Activated T-cell treated with anti-CD3 and anti-CD28 coated beads, Interleukin-2, amount 50 U/mL, for 72 hours (primary cell): ENCODE data around the gene RPEL1. TPM values are rescaled to one million over a fixed set of nuclear protein-coding genes. Genes with fewer than 3 reads are reported as not detected.

Experiments
- total RNA-seq, 2 donors: library from RNA; stranded (reverse); gene quantifications; one replicate each; pipeline ENCODE4 v1.2.3, GENCODE V29; 2022

RPEL1 gene
- total RNA-seq, 2 donors from 2014 or later = 0.12 TPM; not detected in 1

Other genes starting within 250 kb of the RPEL1 start
- gene NT5C2, start 52.6 kb upstream of the RPEL1 start, total RNA-seq = 100 to 1,000 TPM in 1 of 2 donors, 10 to 100 TPM in 1; 99.6 to 102 TPM
- gene INA, start 31.3 kb downstream of the RPEL1 start, total RNA-seq = under 1 TPM; 0.23 to 0.46 TPM
- 10 to 100 TPM; 14.5 to 15.2 TPM for gene PCGF6, start 105.3 kb downstream of the RPEL1 start, total RNA-seq
- 1 to 10 TPM; 8.6 to 9.5 TPM for gene TAF5, start 122.1 kb downstream of the RPEL1 start, total RNA-seq
- 100 to 1,000 TPM; 245 to 260 TPM for gene ATP5MK, start 150.6 kb downstream of the RPEL1 start, total RNA-seq
- 10 to 100 TPM; 41.2 to 54.0 TPM for gene PDCD11, start 150.7 kb downstream of the RPEL1 start, total RNA-seq
- 10 to 100 TPM; 11.6 to 18.8 TPM for gene CALHM2, start 206.5 kb downstream of the RPEL1 start, total RNA-seq
- not detected for gene CALHM1, start 213.0 kb downstream of the RPEL1 start, total RNA-seq
- not detected for gene CALHM3, start 233.4 kb downstream of the RPEL1 start, total RNA-seq
- gene NEURL1, start 247.8 kb downstream of the RPEL1 start, total RNA-seq = 1 to 10 TPM; 2.5 to 3.5 TPM